ENCODE results near the gene C9orf153.
A peak's percentile ranks its signal among the peaks of the same experiment; 100 is the strongest.
"Not testable (repeated sequence)": the region's sequence is repeated elsewhere in the genome, so short reads cannot be mapped to it uniquely, and the experiment has no call there.

The C9orf153 gene

DNA sequence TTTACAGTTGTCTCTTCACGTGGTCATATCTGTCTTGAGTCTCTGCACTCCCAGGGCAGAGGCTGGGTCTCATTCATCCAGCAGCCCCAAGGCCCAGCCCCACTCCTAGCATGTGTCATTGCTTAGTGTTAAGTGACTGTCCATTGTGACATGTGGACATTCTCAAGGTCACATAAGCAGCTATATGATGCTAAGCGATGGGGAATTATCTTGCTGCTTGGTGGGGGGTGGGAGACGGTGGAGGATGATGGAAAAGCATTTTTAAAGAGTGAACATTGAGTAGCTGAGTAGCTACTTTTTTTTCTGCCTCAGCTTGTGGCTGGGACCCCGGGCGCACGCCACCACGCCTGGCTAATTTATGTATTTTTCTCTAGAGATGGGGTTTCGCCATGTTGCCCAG lies at the start of gene C9orf153:
Gene C9orf153, minus strand, starts transcription at position 101 of the 400 bp plus-strand sequence. CDS start 30,054 bp downstream, outside the sequence.
- DNase-seq (ENCODE audit: low read depth in 2 of 3, low spot score in 2 of 3): no peak

GRCh38 chr9:86308687-86309086 lies 49.2 kb upstream of the C9orf153 start:
- no peak for DNase-seq (ENCODE audit: low read depth in 2 of 3, low spot score in 2 of 3)

GRCh38 chr9:86304236-86304730 lies 44.8 kb upstream of the C9orf153 start:
- DNase-seq (ENCODE audit: low read depth in 2 of 3, low spot score in 2 of 3): no peak

DNA sequence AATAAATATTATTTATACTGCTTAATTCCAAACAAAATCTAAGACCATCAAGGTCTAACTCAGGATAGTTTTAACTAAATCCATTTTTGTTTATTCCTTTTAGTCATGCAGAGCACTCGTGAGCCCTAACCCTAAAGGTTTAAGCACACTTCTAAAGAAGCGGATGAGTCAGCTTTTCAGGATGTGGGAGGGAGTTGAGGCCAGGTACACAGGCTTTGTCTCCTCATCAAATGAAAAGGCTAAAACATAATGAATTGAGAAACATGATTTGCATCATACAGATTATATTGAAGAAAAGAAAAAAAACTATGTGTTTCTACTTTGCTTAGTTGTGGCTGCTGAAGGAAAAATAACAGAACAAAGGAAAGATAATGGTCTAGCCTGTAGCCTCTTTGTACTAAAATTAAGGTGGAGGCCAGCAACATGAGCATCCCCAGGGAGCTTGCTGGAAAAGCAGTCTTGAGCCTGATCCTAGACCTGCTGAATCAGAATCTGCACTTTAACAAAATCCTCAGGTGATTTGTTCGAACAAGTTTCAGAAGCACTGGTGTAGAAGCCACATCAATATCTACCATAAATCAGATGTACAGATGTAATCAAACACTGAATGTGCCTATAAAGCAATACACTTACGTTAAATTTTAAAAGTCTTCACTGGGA lies 44.0 kb upstream of the C9orf153 start:
- DNase-seq (ENCODE audit: low read depth in 2 of 3, low spot score in 2 of 3): no peak

DNA sequence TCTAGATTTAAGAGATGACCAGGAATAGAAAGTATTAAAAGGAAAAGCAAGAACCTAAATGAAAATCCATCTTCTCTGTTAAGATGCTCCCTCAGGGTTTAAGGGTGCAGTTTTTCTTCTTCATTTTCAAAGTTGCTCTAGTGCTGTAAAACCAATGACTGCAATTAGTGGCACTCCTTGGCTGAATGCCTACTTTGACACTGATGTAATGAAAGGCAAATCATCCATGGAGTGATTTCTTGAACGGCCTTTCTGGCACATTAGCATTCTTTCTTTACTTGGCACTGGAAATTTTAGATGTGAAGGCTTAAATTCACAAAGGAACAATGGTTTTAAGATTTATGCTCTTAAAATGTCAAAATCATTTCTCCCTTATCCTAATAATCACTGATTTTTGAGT lies 42.2 kb upstream of the C9orf153 start:
- no peak for DNase-seq (ENCODE audit: low read depth in 2 of 3, low spot score in 2 of 3)

DNA sequence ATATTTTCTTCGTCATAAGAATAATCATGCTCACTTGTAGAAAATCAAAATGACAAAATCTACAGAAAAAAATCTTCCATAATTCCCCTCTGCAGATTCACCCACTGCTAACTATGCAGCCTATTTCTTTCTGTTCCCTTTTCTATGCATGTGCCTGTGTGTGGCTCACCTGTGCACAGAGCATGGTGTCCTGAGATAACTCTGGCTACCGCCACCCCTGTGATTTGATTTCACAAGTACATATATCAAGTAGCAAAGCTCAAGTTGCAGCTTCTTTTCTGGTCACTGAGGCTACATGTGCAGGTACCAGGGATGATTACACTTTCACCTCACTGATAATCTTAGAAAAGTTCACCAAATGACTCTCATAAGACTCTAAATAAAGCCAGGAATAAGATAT lies 41.2 kb upstream of the C9orf153 start:
- DNase-seq (ENCODE audit: low read depth in 2 of 3, low spot score in 2 of 3): no peak

- DNase-seq (ENCODE audit: low read depth in 2 of 3, low spot score in 2 of 3): no peak
These were observed 39.4 kb upstream of the C9orf153 start for GRCh38 chr9:86298873-86299272.

GRCh38 chr9:86290341-86290740 lies 30.9 kb upstream of the C9orf153 start:
- not testable (repeated sequence) for DNase-seq (ENCODE audit: low read depth in 2 of 3, low spot score in 2 of 3)

GRCh38 chr9:86288499-86289198 lies 29.2 kb upstream of the C9orf153 start:
- DNase-seq (ENCODE audit: low read depth in 2 of 3, low spot score in 2 of 3): no peak

- DNase-seq (ENCODE audit: low read depth in 2 of 3, low spot score in 2 of 3): no peak
These were observed 27.6 kb upstream of the C9orf153 start for GRCh38 chr9:86287013-86287412.

DNA sequence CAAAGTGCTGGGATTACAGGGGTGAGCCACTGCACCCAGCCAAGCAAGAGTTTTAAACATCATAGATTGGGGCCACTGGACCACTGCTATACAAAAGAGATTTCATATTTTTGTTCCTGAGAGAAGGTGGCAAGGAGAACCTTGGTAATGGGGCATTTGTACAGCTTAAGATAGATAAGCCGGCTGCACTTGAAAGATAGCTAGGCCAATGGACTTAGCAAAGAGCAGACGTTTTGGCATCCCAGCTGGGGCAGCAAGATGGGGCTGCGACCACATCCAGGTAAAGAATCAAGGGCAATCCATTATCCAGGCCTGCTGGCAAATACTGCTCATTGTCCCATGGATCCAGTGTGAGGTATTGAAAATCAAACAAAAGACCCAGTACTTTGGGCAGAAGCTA lies 26.8 kb upstream of the C9orf153 start:
- DNase-seq (ENCODE audit: low read depth in 2 of 3, low spot score in 2 of 3): no peak

GRCh38 chr9:86285261-86285660 lies 25.8 kb upstream of the C9orf153 start:
- no peak for DNase-seq (ENCODE audit: low read depth in 2 of 3, low spot score in 2 of 3)

- DNase-seq (ENCODE audit: low read depth in 2 of 3, low spot score in 2 of 3): no peak
These were observed 23.6 kb upstream of the C9orf153 start for GRCh38 chr9:86282979-86283535.

DNA sequence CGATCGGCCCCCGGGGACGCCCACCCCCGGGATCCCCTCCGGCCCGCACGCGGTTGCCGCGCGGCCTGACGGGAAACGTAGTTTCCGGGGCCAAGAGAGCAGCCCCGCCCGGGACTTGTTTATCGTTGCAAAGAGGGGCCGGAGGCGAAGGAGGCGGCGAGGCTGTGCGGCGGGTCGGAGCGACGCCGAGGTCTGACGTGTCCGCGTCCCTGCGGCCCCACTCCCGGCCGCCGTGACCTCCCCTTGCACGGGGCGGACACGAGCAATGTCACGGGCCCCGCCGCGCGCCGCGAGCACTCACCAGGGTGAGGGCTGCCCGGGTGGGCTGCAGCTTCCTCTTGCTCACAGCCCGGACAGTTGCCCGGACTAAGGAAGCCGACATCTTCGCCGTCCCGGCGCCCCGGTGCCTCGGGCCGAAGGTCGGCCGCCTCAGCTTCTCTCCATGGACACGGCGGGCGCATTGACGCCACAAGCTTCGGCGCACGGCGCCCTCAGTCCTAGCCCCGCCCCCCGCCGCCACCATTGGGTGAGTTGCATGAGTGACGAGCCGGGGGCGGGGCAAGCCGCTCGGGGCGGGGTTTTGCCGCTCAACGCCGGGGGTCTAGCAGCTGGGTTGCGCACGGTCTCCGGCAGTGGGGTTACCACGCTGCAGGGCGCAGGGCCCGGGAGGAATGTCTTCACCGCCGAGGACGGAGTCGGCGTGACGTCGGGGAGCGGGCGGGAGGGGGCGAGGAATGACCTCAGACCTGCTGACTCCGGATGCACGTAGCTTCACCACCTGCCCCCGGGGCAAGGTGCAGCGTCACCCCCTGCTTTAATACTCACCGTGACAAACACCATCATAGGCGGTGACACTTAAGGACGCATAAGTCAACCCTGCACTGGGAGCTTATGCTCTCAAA lies 22.9 kb upstream of the C9orf153 start, which contains the start of gene ISCA1:
Gene ISCA1, minus strand, starts transcription at position 462 of the 902 bp plus-strand sequence. Its CDS starts 80 bp downstream, at position 382.
- peak; percentile 94 to 99 (median 97) for DNase-seq (ENCODE audit: low read depth in 2 of 3, low spot score in 2 of 3)

GRCh38 chr9:86281593-86282076 lies 22.2 kb upstream of the C9orf153 start:
- DNase-seq (ENCODE audit: low read depth in 2 of 3, low spot score in 2 of 3): peak in 2 of 3 experiments; percentile 45 to 46

DNA sequence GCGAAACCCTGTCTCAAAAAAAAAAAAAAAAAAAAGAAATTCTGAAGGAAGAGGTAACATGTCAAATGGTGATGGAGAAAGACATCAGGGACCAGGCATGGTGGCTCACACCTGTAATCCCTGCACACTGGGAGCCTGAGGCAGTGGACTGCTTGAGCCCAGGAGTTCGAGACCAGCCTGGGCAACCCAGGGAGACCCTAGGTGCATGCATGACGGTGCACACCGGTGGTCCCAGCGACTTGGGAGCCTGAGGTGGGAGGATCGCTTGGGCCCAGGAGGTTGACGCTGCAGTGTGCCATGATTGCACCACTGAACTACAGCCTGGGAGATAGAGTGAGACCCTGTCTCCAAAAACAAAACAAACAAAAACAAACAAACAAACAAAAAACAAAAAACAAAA lies 21.1 kb upstream of the C9orf153 start:
- DNase-seq (ENCODE audit: low read depth in 2 of 3, low spot score in 2 of 3): no peak

DNA sequence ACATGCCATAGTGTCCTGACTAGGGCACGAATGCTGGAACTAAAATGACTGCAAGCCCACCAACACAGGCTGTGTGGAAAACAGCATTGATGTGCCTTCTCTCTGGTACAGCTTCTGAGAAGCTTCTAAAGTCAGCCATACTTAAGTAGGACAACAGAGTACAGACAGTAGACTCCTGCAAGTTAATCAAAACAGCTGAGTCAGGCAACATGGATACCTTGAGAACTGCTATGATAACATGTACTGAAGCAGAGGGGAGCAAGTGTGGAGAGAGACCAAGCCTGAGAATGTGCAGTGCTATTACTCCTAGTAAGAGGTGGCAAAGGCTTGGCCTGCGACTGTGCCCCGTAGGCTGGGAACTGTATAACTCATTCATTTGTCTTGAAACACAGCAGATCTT lies 20.4 kb upstream of the C9orf153 start:
- DNase-seq (ENCODE audit: low read depth in 2 of 3, low spot score in 2 of 3): no peak

DNA sequence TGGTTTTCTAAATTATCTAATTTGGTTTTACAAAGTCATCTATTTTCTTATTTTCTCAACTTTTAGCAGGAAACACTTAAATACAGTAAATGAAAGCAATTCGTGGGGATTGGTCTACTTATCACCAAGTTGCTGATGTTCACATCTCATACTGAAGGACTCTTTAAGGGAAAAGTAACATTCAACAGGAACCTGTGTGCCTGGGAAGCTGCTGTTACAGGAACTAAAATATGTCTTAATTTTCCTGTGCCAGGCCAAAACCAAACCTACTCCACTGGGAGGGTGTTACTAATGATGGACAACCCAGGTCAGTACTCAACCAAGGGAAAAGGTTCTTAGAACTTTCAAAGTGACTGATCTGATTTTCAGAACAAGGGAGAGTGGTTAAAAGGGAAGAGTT lies 17.6 kb upstream of the C9orf153 start:
- no peak for DNase-seq (ENCODE audit: low read depth in 2 of 3, low spot score in 2 of 3)

- no peak for DNase-seq (ENCODE audit: low read depth in 2 of 3, low spot score in 2 of 3)
These were observed 16.5 kb upstream of the C9orf153 start for GRCh38 chr9:86275962-86276361.

- DNase-seq (ENCODE audit: low read depth in 2 of 3, low spot score in 2 of 3): no peak
These were observed 15.6 kb upstream of the C9orf153 start for GRCh38 chr9:86274821-86275643.
